PC-3 (cell line): ENCODE data around the gene ALOX12B. TPM values are rescaled to one million over a fixed set of nuclear protein-coding genes. Genes with fewer than 3 reads are reported as not detected.

Experiments
- ATAC-seq: fragments of 200-7000 bp; cut with Tn5 transposase; 2 replicates; pipeline ENCODE4 v1.9.1; 2020; ENCODE audit warnings: mild to moderate bottlenecking, moderate library complexity
- BruUV-seq: library from RNA; stranded (reverse); fragments of 400-500 nt; replicated peaks from 2 replicates; lab custom pipeline; 2021; lab: Mats Ljungman, UMichigan
- CTCF ChIA-PET: fragments of 300-600 bp; sonication (Branson Sonifier 250); formaldehyde crosslinking; loops from one replicate; lab custom pipeline; 2022; ENCODE audit warnings: antibody characterized with exemption; lab: Charles Lee
- POLR2A ChIA-PET: fragments of 300-600 bp; sonication (Branson Sonifier 250); formaldehyde crosslinking; loops from one replicate; lab custom pipeline; 2022; ENCODE audit warnings: antibody characterized with exemption; ENCODE audit not compliant: unreplicated experiment; lab: Charles Lee
- DNase-seq: peaks from one replicate; pipeline ENCODE4 v3.0.0-alpha.2; 2015
- H2AFZ ChIP-seq: fragments of 300-600 bp; sonication (generic); 2 replicates; pipeline ENCODE4 v1.6.0; 2016; ENCODE audit warnings: antibody characterized with exemption, low read length
- H3F3A ChIP-seq: fragments of 300-600 bp; sonication (generic); one replicate; pipeline ENCODE4 v1.6.0; 2017; ENCODE audit warnings: antibody characterized with exemption, low read length, control low read depth, mild to moderate bottlenecking; ENCODE audit not compliant: unreplicated experiment
- H3K27ac ChIP-seq: fragments of 300-600 bp; sonication (generic); 2 replicates; pipeline ENCODE4 v1.5.1; 2016; ENCODE audit warnings: mild to moderate bottlenecking, low read length
- H3K27me3 ChIP-seq: fragments of 300-600 bp; sonication (generic); 2 replicates; pipeline ENCODE4 v1.6.1; 2016; ENCODE audit warnings: low read length, mixed read lengths
- H3K36me3 ChIP-seq: fragments of 300-600 bp; sonication (generic); 2 replicates; pipeline ENCODE4 v1.6.1; 2016; ENCODE audit warnings: low read depth, mixed run types, low read length, mixed read lengths
- H3K4me1 ChIP-seq: fragments of 300-600 bp; sonication (generic); 2 replicates; pipeline ENCODE4 v1.5.1; 2016; ENCODE audit warnings: low read length; ENCODE audit not compliant: insufficient read depth
- H3K4me2 ChIP-seq: fragments of 300-600 bp; sonication (generic); 2 replicates; pipeline ENCODE4 v1.6.0; 2016; ENCODE audit warnings: low read length
- H3K4me3 ChIP-seq: fragments of 300-600 bp; sonication (generic); 2 replicates; pipeline ENCODE4 v1.5.1; 2016; ENCODE audit warnings: mild to moderate bottlenecking, low read length, mixed read lengths
- H3K79me2 ChIP-seq: fragments of 300-600 bp; sonication (generic); 2 replicates; pipeline ENCODE4 v1.6.1; 2017; ENCODE audit warnings: low read length, mixed read lengths
- H3K9ac ChIP-seq: fragments of 300-600 bp; sonication (generic); 2 replicates; pipeline ENCODE4 v1.6.0; 2016; ENCODE audit warnings: mild to moderate bottlenecking, low read length
- H3K9me2 ChIP-seq: fragments of 300-600 bp; sonication (generic); replicated peaks from 2 replicates; pipeline ENCODE4 v1.6.1; 2016; ENCODE audit warnings: mixed run types, low read length, mixed read lengths
- H3K9me3 ChIP-seq: fragments of 300-600 bp; sonication (generic); 2 replicates; pipeline ENCODE4 v1.6.1; 2016; ENCODE audit warnings: low read length, mixed read lengths
- H4K20me1 ChIP-seq: fragments of 300-600 bp; sonication (generic); 2 replicates; pipeline ENCODE4 v1.6.1; 2016; ENCODE audit warnings: low read length, mixed read lengths
- CTCF ChIP-seq: fragments of 300-600 bp; sonication (generic); conservative IDR thresholded peaks from 2 replicates; pipeline ENCODE4 v1.5.1; 2017; ENCODE audit warnings: antibody characterized with exemption, low read depth, mild to moderate bottlenecking, low read length
- EZH2 ChIP-seq: fragments of 300-600 bp; sonication (generic); IDR thresholded peaks from one replicate; pipeline ENCODE4 v1.6.1; 2017; ENCODE audit warnings: antibody characterized with exemption, mild to moderate bottlenecking, low read length; ENCODE audit not compliant: unreplicated experiment
- EZH2phosphoT487 ChIP-seq: fragments of 300-600 bp; sonication (generic); IDR thresholded peaks from 2 replicates; pipeline ENCODE4 v1.6.1; 2018; ENCODE audit warnings: mild to moderate bottlenecking, antibody characterized with exemption, low read length, borderline replicate concordance
- intact Hi-C: fragments of 100-400 bp; cut with micrococcal nuclease; formaldehyde crosslinking; loops from 2 replicates; pipeline ENCODE4 v1.9.0; 2023
- total RNA-seq: library from RNA; depleted of rRNA; stranded (reverse); fragments of >200 nt; gene quantifications from 2 replicates; pipeline ENCODE4 v1.2.3, GENCODE V29; 2014

The ALOX12B gene
- total RNA-seq, 1 experiment from 2014 or later: 0.55 TPM

- H3K27me3 ChIP-seq: peaks cover 7% of the 10 kb centered on the region
- no TSS peak for BruUV-seq
- no peak overlapping the region for H3K9ac ChIP-seq
- H2AFZ ChIP-seq: peak overlapping the region; percentile 20; the same call in 1 of the 2 replicates
- POLR2A ChIA-PET: no interaction called here
- H3K9me2 ChIP-seq: no peaks in the 10 kb centered on the region
- peaks cover 16% of the 10 kb centered on the region for H3K4me1 ChIP-seq
- peak; percentile 71 for DNase-seq
- H3K36me3 ChIP-seq: no peaks in the 10 kb centered on the region
- 0 out of 2 replicates have a peak, but pooled peaks have one; percentile 27 for ATAC-seq
- H3K4me2 ChIP-seq: peak overlapping the region; percentile 10; the same call in 1 of the 2 replicates
- TF ChIP-seq EZH2 (no peak), CTCF (no peak), EZH2phosphoT487 (no peak)
- intact Hi-C loops: no loop called here
- no peaks in the 10 kb centered on the region for H3K9me3 ChIP-seq
- no peak overlapping the region for H3K4me3 ChIP-seq
- no peaks in the 10 kb centered on the region for H4K20me1 ChIP-seq
- no peak overlapping the region for H3K27ac ChIP-seq
- no peaks in the 10 kb centered on the region for H3K79me2 ChIP-seq
- H3F3A ChIP-seq: no peaks in the 10 kb centered on the region
- CTCF ChIA-PET: no interaction called here
Observed at GRCh38 chr17:8066841-8067775, 20.4 kb downstream of the ALOX12B start.

- H3K4me1 ChIP-seq: peaks cover 21% of the 10 kb centered on the region
- TF ChIP-seq CTCF (no peak), EZH2 (no peak), EZH2phosphoT487 (no peak)
- DNase-seq (no peak), ATAC-seq (no peak)
- ChIA-PET CTCF (no interaction called here), POLR2A (no interaction called here)
- no peaks in the 10 kb centered on the region for H4K20me1 ChIP-seq
- no peak overlapping the region for H3K4me3 ChIP-seq
- H3K4me2 ChIP-seq: no peak overlapping the region
- no peaks in the 10 kb centered on the region for H3K27me3 ChIP-seq
- no peaks in the 10 kb centered on the region for H3K36me3 ChIP-seq
- H3K9ac ChIP-seq: no peak overlapping the region
- no peaks in the 10 kb centered on the region for H3K9me2 ChIP-seq
- no peaks in the 10 kb centered on the region for H3F3A ChIP-seq
- no TSS peak for BruUV-seq
- intact Hi-C loops: no loop called here
- H3K9me3 ChIP-seq: no peaks in the 10 kb centered on the region
- no peak overlapping the region for H2AFZ ChIP-seq
- H3K79me2 ChIP-seq: no peaks in the 10 kb centered on the region
- no peak overlapping the region for H3K27ac ChIP-seq
Observed at GRCh38 chr17:8064561-8065019, 22.9 kb downstream of the ALOX12B start.
